Measurements from ENCODE around the gene CLEC4M.

DNA sequence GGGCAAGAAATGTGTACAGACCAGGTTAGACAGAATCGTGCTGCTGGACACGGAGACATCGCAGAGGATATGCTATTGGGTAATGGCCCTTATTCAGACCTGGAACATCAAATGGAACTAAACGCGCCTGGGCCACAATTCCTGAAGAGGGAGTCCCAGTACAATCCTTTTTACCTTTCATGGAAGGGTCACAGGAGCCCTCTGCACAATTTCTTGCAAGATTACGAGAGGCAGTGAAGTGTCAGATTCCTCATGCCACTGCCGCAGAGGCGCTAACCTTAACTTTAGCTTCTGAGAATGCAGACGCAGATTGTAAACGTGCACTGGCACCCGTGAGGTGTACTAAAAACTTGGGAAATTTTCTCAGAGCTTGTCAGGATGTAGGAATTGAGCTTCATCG is 18.1 kb downstream of the CLEC4M start:
- no peak for TF ChIP-seq POLR2AphosphoS5 (IDR thresholded peaks at IDR 0.05)
- TF ChIP-seq, protein P1, sequence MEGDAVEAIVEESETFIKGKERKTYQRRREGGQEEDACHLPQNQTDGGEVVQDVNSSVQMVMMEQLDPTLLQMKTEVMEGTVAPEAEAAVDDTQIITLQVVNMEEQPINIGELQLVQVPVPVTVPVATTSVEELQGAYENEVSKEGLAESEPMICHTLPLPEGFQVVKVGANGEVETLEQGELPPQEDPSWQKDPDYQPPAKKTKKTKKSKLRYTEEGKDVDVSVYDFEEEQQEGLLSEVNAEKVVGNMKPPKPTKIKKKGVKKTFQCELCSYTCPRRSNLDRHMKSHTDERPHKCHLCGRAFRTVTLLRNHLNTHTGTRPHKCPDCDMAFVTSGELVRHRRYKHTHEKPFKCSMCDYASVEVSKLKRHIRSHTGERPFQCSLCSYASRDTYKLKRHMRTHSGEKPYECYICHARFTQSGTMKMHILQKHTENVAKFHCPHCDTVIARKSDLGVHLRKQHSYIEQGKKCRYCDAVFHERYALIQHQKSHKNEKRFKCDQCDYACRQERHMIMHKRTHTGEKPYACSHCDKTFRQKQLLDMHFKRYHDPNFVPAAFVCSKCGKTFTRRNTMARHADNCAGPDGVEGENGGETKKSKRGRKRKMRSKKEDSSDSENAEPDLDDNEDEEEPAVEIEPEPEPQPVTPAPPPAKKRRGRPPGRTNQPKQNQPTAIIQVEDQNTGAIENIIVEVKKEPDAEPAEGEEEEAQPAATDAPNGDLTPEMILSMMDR (IDR thresholded peaks at IDR 0.05): no peak
- no peak for TF ChIP-seq POLR2A (IDR thresholded peaks at IDR 0.05)
- TF ChIP-seq EP300 (IDR thresholded peaks at IDR 0.05): no peak
